WI38 (cell line): ENCODE data around the gene IQGAP2.

Source experiments
- H3K4me3 ChIP-seq: 2 replicates; pipeline ENCODE4 v1.5.1; 2011; ENCODE audit warnings: low read depth, mild to moderate bottlenecking, control low read depth, low read length
- CTCF ChIP-seq: IDR thresholded peaks from 2 replicates; pipeline ENCODE4 v1.5.1; 2012; ENCODE audit warnings: low read depth, mild to moderate bottlenecking, control low read depth, low read length

Gene IQGAP2

GRCh38 chr5:76690037-76690679, 287.1 kb downstream of the IQGAP2 start:
- H3K4me3 ChIP-seq = no peak overlapping the region
- no peak for TF ChIP-seq CTCF

- TF ChIP-seq CTCF = no peak
- no peak overlapping the region for H3K4me3 ChIP-seq
Measured at GRCh38 chr5:76690704-76691466, 287.8 kb downstream of the IQGAP2 start.

- TF ChIP-seq CTCF = no peak
- H3K4me3 ChIP-seq = no peak overlapping the region
Measured at GRCh38 chr5:76691467-76692273, 288.6 kb downstream of the IQGAP2 start.

- TF ChIP-seq CTCF = no peak
- no peak overlapping the region for H3K4me3 ChIP-seq
Measured at GRCh38 chr5:76692274-76692540, 289.1 kb downstream of the IQGAP2 start.

GRCh38 chr5:76692651-76693050, 289.6 kb downstream of the IQGAP2 start:
- H3K4me3 ChIP-seq = no peak overlapping the region
- TF ChIP-seq CTCF = no peak

- TF ChIP-seq CTCF = no peak
- H3K4me3 ChIP-seq = no peak overlapping the region
Measured at GRCh38 chr5:76693141-76693540, 290.1 kb downstream of the IQGAP2 start.

GRCh38 chr5:76694317-76694716, 291.2 kb downstream of the IQGAP2 start:
- no peak for TF ChIP-seq CTCF
- no peak overlapping the region for H3K4me3 ChIP-seq
